SKM-1 treated with dmso at 0.1 percent for 144 hours (cell line): ENCODE results near the gene NT5C3B.
"Not testable (repeated sequence)": the region's sequence is repeated elsewhere in the genome, so short reads cannot be mapped to it uniquely, and the experiment has no call there.

Experiments
- DNase-seq: peaks from one replicate; lab custom pipeline; 2025; ENCODE audit not compliant: unreplicated experiment; lab: John Stamatoyannopoulos, UW

The NT5C3B gene

GRCh38 chr17:41840781-41841180 is 4.7 kb upstream of the NT5C3B start:
- DNase-seq: not testable (repeated sequence)

GRCh38 chr17:41839448-41839847 is 3.4 kb upstream of the NT5C3B start:
- DNase-seq: not testable (repeated sequence)

- DNase-seq: no peak
Measured at GRCh38 chr17:41837761-41838538, 1.9 kb upstream of the NT5C3B start, which contains the start of gene KLHL10. TSS of gene KLHL10 (plus strand) at chr17:41837825. CDS start at chr17:41837933, 108 bp downstream.

DNA sequence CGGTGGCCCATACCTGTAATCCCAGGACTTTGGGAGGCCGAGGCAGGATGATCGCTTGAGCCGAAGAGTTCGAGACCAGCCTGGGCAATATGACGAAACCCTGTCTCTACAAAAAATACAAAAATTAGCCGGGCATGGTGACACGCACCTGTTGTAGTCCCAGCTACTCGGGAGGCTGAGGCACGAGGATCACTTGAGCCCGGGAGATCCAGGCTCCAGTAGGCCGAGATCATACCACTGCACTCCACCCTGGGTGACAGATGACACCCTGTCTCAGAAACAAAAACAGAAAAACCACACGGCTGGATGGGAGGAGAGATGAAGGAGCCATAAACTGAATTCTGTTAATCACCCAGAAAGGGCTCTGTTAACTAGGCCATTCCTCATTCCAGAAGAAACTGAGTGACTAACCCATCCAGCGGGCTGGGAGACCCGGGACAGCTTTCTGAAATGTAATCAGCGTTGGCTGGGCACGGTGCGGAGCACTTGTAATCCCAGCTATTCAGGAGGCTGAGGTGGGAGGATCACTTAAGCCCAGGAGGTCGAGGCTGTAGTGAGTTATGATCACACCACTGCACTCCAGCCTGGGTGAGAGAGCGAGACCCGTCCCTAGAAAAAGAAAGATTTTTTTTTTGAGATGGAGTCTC is 641 bp upstream of the NT5C3B start:
- DNase-seq: no peak

GRCh38 chr17:41835214-41835799 is 725 bp downstream of the NT5C3B start:
- no peak for DNase-seq

- not testable (repeated sequence) for DNase-seq
Measured at GRCh38 chr17:41829961-41830360, 6.1 kb downstream of the NT5C3B start.

- DNase-seq: no peak
Measured at GRCh38 chr17:41825175-41825845, 10.7 kb downstream of the NT5C3B start.

- DNase-seq: no peak
Measured at GRCh38 chr17:41824086-41824485, 11.9 kb downstream of the NT5C3B start.

GRCh38 chr17:41823580-41823979 is 12.5 kb downstream of the NT5C3B start:
- no peak for DNase-seq

GRCh38 chr17:41823141-41823524 is 12.9 kb downstream of the NT5C3B start:
- DNase-seq: no peak

DNA sequence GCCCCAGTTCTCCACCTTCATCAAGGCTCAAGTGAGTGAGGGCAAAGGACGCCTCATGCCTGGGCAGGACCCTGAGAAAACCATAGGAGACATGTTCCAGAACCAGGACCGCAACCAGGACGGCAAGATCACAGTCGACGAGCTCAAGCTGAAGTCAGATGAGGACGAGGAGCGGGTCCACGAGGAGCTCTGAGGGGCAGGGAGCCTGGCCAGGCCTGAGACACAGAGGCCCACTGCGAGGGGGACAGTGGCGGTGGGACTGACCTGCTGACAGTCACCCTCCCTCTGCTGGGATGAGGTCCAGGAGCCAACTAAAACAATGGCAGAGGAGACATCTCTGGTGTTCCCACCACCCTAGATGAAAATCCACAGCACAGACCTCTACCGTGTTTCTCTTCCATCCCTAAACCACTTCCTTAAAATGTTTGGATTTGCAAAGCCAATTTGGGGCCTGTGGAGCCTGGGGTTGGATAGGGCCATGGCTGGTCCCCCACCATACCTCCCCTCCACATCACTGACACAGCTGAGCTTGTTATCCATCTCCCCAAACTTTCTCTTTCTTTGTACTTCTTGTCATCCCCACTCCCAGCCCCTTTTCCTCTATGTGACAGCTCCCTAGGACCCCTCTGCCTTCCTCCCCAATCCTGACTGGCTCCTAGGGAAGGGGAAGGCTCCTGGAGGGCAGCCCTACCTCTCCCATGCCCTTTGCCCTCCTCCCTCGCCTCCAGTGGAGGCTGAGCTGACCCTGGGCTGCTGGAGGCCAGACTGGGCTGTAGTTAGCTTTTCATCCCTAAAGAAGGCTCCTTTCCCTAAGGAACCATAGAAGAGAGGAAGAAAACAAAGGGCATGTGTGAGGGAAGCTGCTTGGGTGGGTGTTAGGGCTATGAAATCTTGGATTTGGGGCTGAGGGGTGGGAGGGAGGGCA is 13.6 kb downstream of the NT5C3B start:
- no peak for DNase-seq

- DNase-seq: no peak
Measured at GRCh38 chr17:41821776-41822175, 14.3 kb downstream of the NT5C3B start.

GRCh38 chr17:41818024-41818423 is 18.0 kb downstream of the NT5C3B start:
- DNase-seq: no peak

- no peak for DNase-seq
Measured at GRCh38 chr17:41816637-41817320, 19.3 kb downstream of the NT5C3B start.

- DNase-seq: no peak
Measured at GRCh38 chr17:41814195-41814594, 21.8 kb downstream of the NT5C3B start.

- no peak for DNase-seq
Measured at GRCh38 chr17:41813699-41814124, 22.3 kb downstream of the NT5C3B start.

GRCh38 chr17:41813152-41813680 is 22.8 kb downstream of the NT5C3B start:
- DNase-seq: no peak

DNA sequence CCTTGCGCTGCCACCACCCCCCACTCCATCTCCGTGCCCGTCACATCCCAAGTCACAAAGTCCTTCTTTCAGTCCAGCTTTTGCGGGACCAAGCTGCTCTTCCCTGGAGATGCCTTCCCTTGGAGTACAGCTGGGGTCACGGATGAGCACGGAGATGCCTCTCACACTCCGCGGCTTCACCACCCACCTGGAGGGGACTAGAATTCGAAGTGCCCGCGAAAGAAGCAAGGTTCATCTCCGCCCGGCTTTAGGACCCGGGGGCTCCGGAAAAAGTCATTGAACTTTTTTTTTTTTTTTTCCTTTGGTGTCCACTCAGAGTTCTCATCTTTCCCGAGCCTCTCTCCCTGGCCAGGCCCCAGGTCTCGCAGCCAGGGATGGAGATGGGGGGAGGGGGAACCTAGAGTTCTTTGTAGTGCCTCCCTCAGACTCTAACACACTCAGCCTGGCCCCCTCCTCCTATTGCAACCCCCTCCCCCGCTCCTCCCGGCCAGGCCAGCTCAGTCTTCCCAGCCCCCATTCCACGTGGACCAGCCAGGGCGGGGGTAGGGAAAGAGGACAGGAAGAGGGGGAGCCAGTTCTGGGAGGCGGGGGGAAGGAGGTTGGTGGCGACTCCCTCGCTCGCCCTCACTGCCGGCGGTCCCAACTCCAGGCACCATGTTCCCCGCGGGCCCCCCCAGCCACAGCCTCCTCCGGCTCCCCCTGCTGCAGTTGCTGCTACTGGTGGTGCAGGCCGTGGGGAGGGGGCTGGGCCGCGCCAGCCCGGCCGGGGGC is 23.5 kb downstream of the NT5C3B start, which contains the start of gene FKBP10:
Gene FKBP10 (plus strand): TSS at position 624 of the 771 bp plus-strand sequence. CDS start 31 bp downstream, at position 655.
- no peak for DNase-seq
